GM18907 (cell line): ENCODE measurements around the gene PCED1B.
"Not testable (repeated sequence)": the region's sequence is repeated elsewhere in the genome, so short reads cannot be mapped to it uniquely, and the experiment has no call there.

Experiments
- ATAC-seq: cut with Tn5 transposase; IDR thresholded peaks from one replicate; pipeline ENCODE4 v1.9.1; 2021; ENCODE audit warnings: mild to moderate bottlenecking, moderate library complexity; ENCODE audit not compliant: unreplicated experiment

The PCED1B gene

GRCh38 chr12:47202176-47202575 lies 122.8 kb downstream of the PCED1B start:
- ATAC-seq = no peak

GRCh38 chr12:47205532-47206449 lies 126.4 kb downstream of the PCED1B start:
- ATAC-seq = no peak

- peak; percentile 5 for ATAC-seq
Observed at GRCh38 chr12:47206450-47207339, 127.3 kb downstream of the PCED1B start.

- peak; percentile 77 for ATAC-seq
Observed at GRCh38 chr12:47207340-47207717, 127.9 kb downstream of the PCED1B start.

- peak; percentile 74 for ATAC-seq
Observed at GRCh38 chr12:47207829-47208248, 128.4 kb downstream of the PCED1B start.

- no peak for ATAC-seq
Observed at GRCh38 chr12:47209014-47209413, 129.6 kb downstream of the PCED1B start.

- ATAC-seq = no peak
Observed at GRCh38 chr12:47210776-47211175, 131.4 kb downstream of the PCED1B start.

- ATAC-seq = no peak
Observed at GRCh38 chr12:47212701-47213039, 133.2 kb downstream of the PCED1B start.

- no peak for ATAC-seq
Observed at GRCh38 chr12:47213396-47213795, 134.0 kb downstream of the PCED1B start.

GRCh38 chr12:47214001-47214619 lies 134.7 kb downstream of the PCED1B start:
- ATAC-seq = no peak

GRCh38 chr12:47214771-47215170 lies 135.3 kb downstream of the PCED1B start:
- no peak for ATAC-seq

GRCh38 chr12:47216150-47216677 lies 136.8 kb downstream of the PCED1B start:
- ATAC-seq = peak; percentile 88

- ATAC-seq = not testable (repeated sequence)
Observed at GRCh38 chr12:47217595-47217869, 138.1 kb downstream of the PCED1B start.

GRCh38 chr12:47218191-47218654 lies 138.8 kb downstream of the PCED1B start:
- ATAC-seq = no peak

- ATAC-seq = no peak
Observed at GRCh38 chr12:47219243-47219642, 139.8 kb downstream of the PCED1B start.

- no peak for ATAC-seq
Observed at GRCh38 chr12:47221256-47222023, 142.0 kb downstream of the PCED1B start.

- no peak for ATAC-seq
Observed at GRCh38 chr12:47222520-47223030, 143.2 kb downstream of the PCED1B start.

- ATAC-seq = no peak
Observed at GRCh38 chr12:47223031-47223847, 143.8 kb downstream of the PCED1B start.

- no peak for ATAC-seq
Observed at GRCh38 chr12:47223848-47224213, 144.4 kb downstream of the PCED1B start.
